IMR-90 (cell line): ENCODE results near the gene TOR1A. TPM values are rescaled to one million over a fixed set of nuclear protein-coding genes. Genes with fewer than 3 reads are reported as not detected.

Experiments used
- ATAC-seq: fragments of 200-7000 bp; cut with Tn5 transposase; 2 replicates; pipeline ENCODE4 v1.9.1; 2020; ENCODE audit warnings: low read depth, mild to moderate bottlenecking, moderate library complexity
- BruUV-seq: library from RNA; stranded (reverse); fragments of 400-500 nt; replicated peaks from 2 replicates; lab custom pipeline; 2021; lab: Mats Ljungman, UMichigan
- CTCF ChIA-PET: fragments of 300-600 bp; formaldehyde crosslinking; extraction: SDS; loops from one replicate; lab custom pipeline; 2021; ENCODE audit warnings: antibody characterized with exemption; lab: Yijun Ruan, JAX
- POLR2A ChIA-PET: fragments of 300-600 bp; sonication (Branson Sonifier 250); formaldehyde crosslinking; loops from one replicate; lab custom pipeline; 2022; ENCODE audit warnings: antibody characterized with exemption; ENCODE audit not compliant: unreplicated experiment; lab: Charles Lee
- DNase-seq: peaks from one replicate; pipeline ENCODE4 v3.0.0; 2013
- H2AFZ ChIP-seq: replicated peaks from 2 replicates; pipeline ENCODE3; 2013; ENCODE audit warnings: low read length, mild to moderate bottlenecking; ENCODE audit not compliant: poor library complexity
- H2AK5ac ChIP-seq: 2 replicates; pipeline ENCODE4 v1.6.1; 2013; ENCODE audit warnings: low read depth, low read length, inconsistent platforms
- H2AK9ac ChIP-seq: replicated peaks from 2 replicates; pipeline ENCODE3; 2013; ENCODE audit warnings: mild to moderate bottlenecking, low read depth, low read length, moderate library complexity; ENCODE audit not compliant: poor library complexity
- H2BK120ac ChIP-seq: 2 replicates; pipeline ENCODE4 v1.6.1; 2013; ENCODE audit warnings: low read depth, low read length, inconsistent platforms
- H2BK15ac ChIP-seq: 3 replicates; pipeline ENCODE4 v1.6.1; 2013; ENCODE audit warnings: low read depth, low read length, inconsistent platforms
- H2BK20ac ChIP-seq: 2 replicates; pipeline ENCODE4 v1.6.1; 2013; ENCODE audit warnings: low read depth, mild to moderate bottlenecking, inconsistent platforms, low read length, moderate library complexity
- H2BK5ac ChIP-seq: 2 replicates; pipeline ENCODE4 v1.6.1; 2013; ENCODE audit warnings: mild to moderate bottlenecking, low read depth, low read length, inconsistent platforms; ENCODE audit not compliant: poor library complexity, severe bottlenecking
- H3K14ac ChIP-seq: replicated peaks from 2 replicates; pipeline ENCODE4 v1.6.1; 2013; ENCODE audit warnings: low read depth, low read length, inconsistent platforms
- H3K18ac ChIP-seq: 2 replicates; pipeline ENCODE4 v1.6.1; 2013; ENCODE audit warnings: low read depth, low read length, control low read depth
- H3K23ac ChIP-seq: 2 replicates; pipeline ENCODE4 v1.6.1; 2013; ENCODE audit warnings: low read depth, low read length, inconsistent platforms
- H3K27ac ChIP-seq: 2 replicates; pipeline ENCODE4 v1.5.1; 2013; ENCODE audit warnings: mild to moderate bottlenecking, control low read depth, low read length; ENCODE audit not compliant: insufficient read depth
- H3K27me3 ChIP-seq: 2 replicates; pipeline ENCODE4 v1.6.1; 2013; ENCODE audit warnings: low read length; ENCODE audit not compliant: control insufficient read depth, insufficient read depth
- H3K36me3 ChIP-seq: 2 replicates; pipeline ENCODE4 v1.6.1; 2013; ENCODE audit warnings: low read length, mixed read lengths; ENCODE audit not compliant: control insufficient read depth, insufficient read depth
- H3K4ac ChIP-seq: 2 replicates; pipeline ENCODE4 v1.6.1; 2013; ENCODE audit warnings: low read depth, low read length, inconsistent platforms
- H3K4me1 ChIP-seq: 2 replicates; pipeline ENCODE4 v1.6.1; 2013; ENCODE audit warnings: low read length, mixed read lengths; ENCODE audit not compliant: control insufficient read depth, insufficient read depth
- H3K4me2 ChIP-seq: 2 replicates; pipeline ENCODE4 v1.6.1; 2013; ENCODE audit warnings: low read depth, mild to moderate bottlenecking, control low read depth, low read length, moderate library complexity
- H3K4me3 ChIP-seq: 2 replicates; pipeline ENCODE4 v1.5.1; 2013; ENCODE audit warnings: low read depth, mild to moderate bottlenecking, control low read depth, low read length, moderate library complexity; ENCODE audit not compliant: insufficient read depth
- H3K56ac ChIP-seq: 2 replicates; pipeline ENCODE4 v1.6.1; 2013; ENCODE audit warnings: low read length, inconsistent platforms; ENCODE audit not compliant: insufficient read depth; ENCODE audit errors: extremely low read depth
- H3K79me1 ChIP-seq, 2 experiments: 2 replicates each; pipeline ENCODE4 v1.6.1; 2013; ENCODE audit warnings: low read length in 2 of 2, inconsistent platforms in 1 of 2, low read depth in 1 of 2
- H3K9ac ChIP-seq: 2 replicates; pipeline ENCODE4 v1.6.1; 2013; ENCODE audit warnings: low read depth, low read length, control low read depth
- H3K9me1 ChIP-seq: 2 replicates; pipeline ENCODE4 v1.6.1; 2013; ENCODE audit warnings: low read length, inconsistent platforms; ENCODE audit not compliant: insufficient read depth
- H3K9me3 ChIP-seq: 2 replicates; pipeline ENCODE4 v1.6.1; 2013; ENCODE audit warnings: low read length; ENCODE audit not compliant: control insufficient read depth, insufficient read depth
- H4K20me1 ChIP-seq: 2 replicates; pipeline ENCODE4 v1.6.1; 2013; ENCODE audit warnings: low read length, inconsistent platforms; ENCODE audit not compliant: insufficient read depth
- H4K5ac ChIP-seq: 2 replicates; pipeline ENCODE4 v1.6.1; 2013; ENCODE audit warnings: mild to moderate bottlenecking, low read depth, low read length, control low read depth
- H4K8ac ChIP-seq, 2 experiments: 2 replicates each; pipeline ENCODE4 v1.6.1; 2013; ENCODE audit warnings: low read depth in 2 of 2, low read length in 2 of 2, control low read depth in 1 of 2, inconsistent platforms in 1 of 2
- H4K91ac ChIP-seq: 2 replicates; pipeline ENCODE4 v1.6.1; 2013; ENCODE audit warnings: low read depth, low read length, inconsistent platforms; ENCODE audit not compliant: insufficient read depth
- BHLHE40 ChIP-seq: fragments of 150-350 bp; IDR thresholded peaks from 2 replicates; pipeline ENCODE4 v1.6.1; 2016; ENCODE audit warnings: mild to moderate bottlenecking, low read depth, low read length
- CEBPB ChIP-seq: IDR thresholded peaks from 2 replicates; pipeline ENCODE4 v1.6.1; 2012; ENCODE audit warnings: low read depth, low read length, improper control_type of control experiment
- CHD1 ChIP-seq: IDR thresholded peaks from 2 replicates; pipeline ENCODE4 v1.6.1; 2012; ENCODE audit warnings: low read depth, low read length, improper control_type of control experiment
- CTCF ChIP-seq: conservative IDR thresholded peaks from 2 replicates; pipeline ENCODE4 v1.5.1; 2012; ENCODE audit warnings: mild to moderate bottlenecking, low read depth, low read length, improper control_type of control experiment
- ELK1 ChIP-seq: fragments of 150-350 bp; IDR thresholded peaks from 2 replicates; pipeline ENCODE4 v1.6.1; 2016; ENCODE audit warnings: low read depth, mild to moderate bottlenecking, low read length, moderate library complexity, borderline replicate concordance
- FOS ChIP-seq: fragments of 150-350 bp; IDR thresholded peaks from 2 replicates; pipeline ENCODE4 v1.6.1; 2016; ENCODE audit warnings: low read depth, low read length
- MAFK ChIP-seq: IDR thresholded peaks from 2 replicates; pipeline ENCODE4 v1.6.1; 2012; ENCODE audit warnings: low read depth, low read length, improper control_type of control experiment
- MAZ ChIP-seq: IDR thresholded peaks from 2 replicates; pipeline ENCODE4 v1.6.1; 2012; ENCODE audit warnings: low read depth, mild to moderate bottlenecking, low read length, improper control_type of control experiment, moderate library complexity, borderline replicate concordance
- MXI1 ChIP-seq: IDR thresholded peaks from 2 replicates; pipeline ENCODE4 v1.6.1; 2012; ENCODE audit warnings: low read depth, mild to moderate bottlenecking, low read length, moderate library complexity, borderline replicate concordance
- NFE2L2 ChIP-seq: fragments of 150-350 bp; IDR thresholded peaks from 2 replicates; pipeline ENCODE4 v1.6.1; 2016; ENCODE audit warnings: low read depth, mild to moderate bottlenecking, low read length
- POLR2A ChIP-seq: IDR thresholded peaks from 2 replicates; pipeline ENCODE4 v1.6.1; 2012; ENCODE audit warnings: mild to moderate bottlenecking, low read depth, low read length
- RAD21 ChIP-seq: IDR thresholded peaks from 2 replicates; pipeline ENCODE4 v1.6.1; 2012; ENCODE audit warnings: low read length, improper control_type of control experiment
- RCOR1 ChIP-seq: IDR thresholded peaks from 2 replicates; pipeline ENCODE4 v1.6.1; 2012; ENCODE audit warnings: mild to moderate bottlenecking, low read length, improper control_type of control experiment; ENCODE audit not compliant: insufficient replicate concordance
- RFX5 ChIP-seq: IDR thresholded peaks from 2 replicates; pipeline ENCODE4 v1.8.0; 2012; ENCODE audit warnings: low read depth, mild to moderate bottlenecking, low read length, moderate library complexity
- SMC3 ChIP-seq: fragments of 150-350 bp; IDR thresholded peaks from 2 replicates; pipeline ENCODE4 v1.6.1; 2016; ENCODE audit warnings: low read depth, mild to moderate bottlenecking, antibody characterized with exemption, low read length, moderate library complexity
- USF2 ChIP-seq: fragments of 150-350 bp; IDR thresholded peaks from 2 replicates; pipeline ENCODE4 v1.6.1; 2017; ENCODE audit warnings: mild to moderate bottlenecking, antibody characterized with exemption, low read length, low read depth
- whole genome bisulfite sequencing, 2 experiments: methylation state at CpG; one replicate each; pipeline versions ENCODE4 v1.1.5 to v1.1.7; 2013; ENCODE audit warnings: missing lambda C conversion rate in 2 of 2; ENCODE audit not compliant: insufficient read length in 1 of 2; ENCODE audit errors: extremely low coverage in 2 of 2; 5-methylcytosine and 5-hydroxymethylcytosine counted together
- dilution Hi-C: fragments of 300-500 bp; cut with HindIII; formaldehyde crosslinking; loops from one replicate; pipeline ENCODE4 v1.14.3; 2018; ENCODE audit warnings: low sequenced_read_pairs; ENCODE audit not compliant: unreplicated experiment
- in situ Hi-C: fragments of 300-500 bp; cut with MboI; formaldehyde crosslinking; loops from 3 replicates; pipeline ENCODE4 v1.14.3; 2019; ENCODE audit warnings: low sequenced_read_pairs, inconsistent platforms, mixed read lengths
- intact Hi-C: fragments of 100-400 bp; cut with micrococcal nuclease; formaldehyde crosslinking; loops from 2 replicates; pipeline ENCODE4 v1.10.0; 2022
- polyA plus RNA-seq, 3 experiments: library from polyadenylated mRNA; depleted of rRNA; stranded (reverse); fragments of >200 nt; gene quantifications; 2 replicates each; pipeline ENCODE4 v1.2.3, GENCODE V29; 2012; ENCODE audit warnings: low replicate concordance in 1 of 3
- total RNA-seq: library from RNA; depleted of rRNA; stranded (reverse); fragments of >200 nt; gene quantifications from 2 replicates; pipeline ENCODE4 v1.2.3, GENCODE V29; 2012

TOR1A gene
- total and polyA plus RNA-seq, 2 of the 4 experiments (the other 2 are of a cell fraction), result 27.1 to 74.2 TPM

- H4K5ac ChIP-seq, result no peak overlapping the region
- H3K9ac ChIP-seq, result no peak overlapping the region
- BruUV-seq, result no TSS peak
- no peak overlapping the region for H2BK120ac ChIP-seq
- WGBS, 2 experiments, result 71% methylated on average over 6 of the region's 10 CpGs; no CpG with 5 or more reads in 1 of the 2 experiments
- TF ChIP-seq RAD21 (no peak), MXI1 (no peak), RFX5 (no peak), SMC3 (no peak), MAFK (no peak), CHD1 (no peak), USF2 (no peak), BHLHE40 (no peak), CEBPB (no peak), ELK1 (no peak), POLR2A (no peak), NFE2L2 (no peak), CTCF (no peak), MAZ (no peak), RCOR1 (no peak), FOS (no peak)
- H2AFZ ChIP-seq, result no peak overlapping the region
- H2AK9ac ChIP-seq, result no peak overlapping the region
- no peaks in the 10 kb centered on the region for H3K9me3 ChIP-seq
- H2AK5ac ChIP-seq, result no peak overlapping the region
- H4K91ac ChIP-seq, result no peak overlapping the region
- H3K18ac ChIP-seq, result no peak overlapping the region
- DNase-seq, result no peak
- no peaks in the 10 kb centered on the region for H3K79me1 ChIP-seq
- dilution Hi-C loops (no loop called here), in situ Hi-C loops (no loop called here), intact Hi-C loops (no loop called here)
- H3K23ac ChIP-seq, result no peak overlapping the region
- H4K20me1 ChIP-seq, result no peaks in the 10 kb centered on the region
- no peak overlapping the region for H3K14ac ChIP-seq
- ChIA-PET CTCF (interaction anchor here (1.3 kb wide), 1 partner anchor 60 kb away, joined by 7 read pairs; no protein-coding TSS in a partner anchor), POLR2A (no interaction called here)
- H2BK15ac ChIP-seq, result no peak overlapping the region
- H3K4me1 ChIP-seq, result peaks cover 3% of the 10 kb centered on the region; the same call in 1 of the 2 replicates
- H3K9me1 ChIP-seq, result peaks cover 7% of the 10 kb centered on the region; the same call in 1 of the 2 replicates
- H3K27ac ChIP-seq, result no peak overlapping the region
- H3K27me3 ChIP-seq, result peaks cover 12% of the 10 kb centered on the region
- H3K4me2 ChIP-seq, result no peak overlapping the region
- no peak for ATAC-seq
- H3K4ac ChIP-seq, result no peak overlapping the region
- no peak overlapping the region for H4K8ac ChIP-seq
- H3K36me3 ChIP-seq, result no peaks in the 10 kb centered on the region
- H2BK5ac ChIP-seq, result no peak overlapping the region
- H2BK20ac ChIP-seq, result no peak overlapping the region
- H3K4me3 ChIP-seq, result no peak overlapping the region
- no peak overlapping the region for H3K56ac ChIP-seq
Observed at GRCh38 chr9:129786481-129786880, 37.5 kb downstream of the TOR1A start.
